EH (cell line): Measurements from ENCODE around the gene IFI27L1.

ENCODE experiments used
- DNase-seq: peaks from one replicate; pipeline ENCODE4 v3.0.0-alpha.2; 2015; ENCODE audit warnings: low read depth

The IFI27L1 gene

DNA sequence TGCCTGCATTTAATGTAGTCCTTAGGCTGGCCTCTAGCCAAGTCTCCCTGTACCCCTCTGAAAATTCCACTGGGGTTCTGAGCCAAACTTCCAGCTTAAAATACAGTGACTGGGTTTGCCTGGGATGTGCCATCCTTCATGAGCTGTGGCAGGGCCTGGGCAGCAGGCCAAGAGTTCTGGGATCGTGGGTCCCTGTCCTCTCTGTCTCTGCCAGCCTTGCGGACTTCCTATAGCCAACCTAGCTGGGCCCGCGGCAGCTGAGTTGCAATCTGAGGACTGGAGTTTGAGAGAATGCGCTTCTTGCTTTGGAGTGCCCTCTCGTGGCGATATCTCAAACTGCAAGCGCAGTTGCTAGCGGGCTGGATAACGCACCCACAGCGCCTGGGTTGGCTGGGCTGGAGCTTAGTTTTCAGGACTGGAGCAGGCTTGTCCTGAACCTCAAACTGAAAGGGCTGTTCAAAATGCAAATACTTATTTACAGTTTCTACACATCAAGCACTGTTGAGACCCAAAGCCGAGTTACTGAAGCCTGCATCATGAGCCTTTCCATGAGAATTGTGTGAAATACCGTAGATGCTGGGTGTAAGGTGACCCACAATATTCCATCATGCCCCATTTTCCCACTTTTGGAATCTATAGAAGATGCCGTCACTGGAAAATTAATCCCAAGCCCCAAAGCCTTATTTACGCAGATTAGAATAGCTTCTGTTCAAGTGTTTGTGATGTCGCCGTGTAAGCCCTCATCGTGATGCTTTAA, 55.6 kb downstream of the IFI27L1 start:
- DNase-seq = peak; percentile 86

DNA sequence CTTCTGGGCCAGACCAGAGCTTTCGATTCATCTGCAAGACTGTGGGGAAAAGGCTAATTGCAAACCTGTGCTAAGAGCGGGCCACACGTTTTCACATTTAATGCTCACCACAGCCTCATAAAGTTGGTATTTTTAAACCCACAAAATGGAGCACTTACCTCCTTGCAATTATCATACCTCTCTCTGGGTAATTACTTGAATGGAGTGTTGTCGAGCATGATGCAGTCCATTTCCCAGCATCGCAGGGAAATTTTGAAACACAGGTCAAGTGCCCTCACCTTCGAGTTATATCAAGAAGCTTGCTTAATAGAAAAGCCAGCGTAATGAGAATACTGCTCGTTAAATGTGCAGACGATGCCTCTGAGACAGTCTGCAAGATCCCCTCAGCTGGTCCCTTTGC, 57.1 kb downstream of the IFI27L1 start:
- DNase-seq = no peak

DNA sequence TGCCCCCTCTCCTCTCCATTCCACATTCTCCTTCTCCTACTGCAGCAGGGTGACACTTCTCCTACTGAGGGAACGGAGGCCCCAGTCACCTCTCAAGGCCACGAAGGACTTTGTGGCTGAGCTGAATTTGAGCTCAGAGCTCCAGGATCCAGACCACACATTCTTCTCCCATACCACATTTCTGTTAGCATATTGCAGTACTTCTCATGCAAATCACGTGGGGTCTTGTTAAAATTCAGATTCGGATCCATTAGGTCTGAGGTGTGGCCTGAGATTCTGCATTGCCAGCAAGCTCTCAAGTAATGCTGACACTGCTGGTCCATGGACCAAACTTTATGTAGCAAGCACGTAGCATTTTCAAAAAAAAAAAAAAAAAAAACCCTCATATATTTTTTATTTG, 57.9 kb downstream of the IFI27L1 start:
- no peak for DNase-seq

DNA sequence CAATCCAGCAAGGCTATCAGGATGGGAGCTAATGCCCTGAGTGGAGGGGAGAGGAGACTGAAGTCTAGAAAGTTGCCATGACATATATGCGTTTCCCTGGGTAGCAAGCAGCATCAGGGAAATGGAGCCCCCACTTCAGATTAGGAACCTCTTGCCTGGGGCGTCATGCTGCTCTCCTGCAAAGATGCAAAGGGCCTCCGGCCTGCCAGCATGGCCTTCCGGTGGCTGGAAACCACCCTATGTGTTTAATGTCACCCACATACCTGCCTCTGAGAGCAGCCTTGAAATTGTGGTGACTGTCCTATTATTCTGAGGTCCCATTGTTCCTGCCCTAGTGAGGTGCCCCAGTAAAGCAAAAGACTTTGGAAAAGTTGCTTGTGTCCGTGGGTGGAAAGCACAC, 58.3 kb downstream of the IFI27L1 start:
- DNase-seq = no peak

DNA sequence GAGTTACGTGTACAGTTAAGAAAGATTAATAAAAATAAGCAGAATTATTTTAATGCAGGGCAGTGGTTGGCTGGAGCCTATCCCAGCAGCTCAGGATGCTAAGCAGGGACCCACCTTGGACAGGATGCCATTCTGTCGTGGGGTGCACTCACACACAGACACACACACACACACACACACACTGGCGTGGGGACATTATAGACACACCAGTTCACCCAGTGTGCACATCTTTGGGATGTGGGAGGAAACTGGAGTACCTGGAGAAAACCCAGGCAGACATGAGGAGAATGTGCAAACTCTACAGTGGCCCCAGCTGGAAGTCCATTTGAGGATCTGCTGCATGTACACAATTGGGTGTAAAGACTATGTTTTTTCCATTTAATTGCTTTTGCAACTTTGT, 61.1 kb downstream of the IFI27L1 start:
- DNase-seq = no peak

DNA sequence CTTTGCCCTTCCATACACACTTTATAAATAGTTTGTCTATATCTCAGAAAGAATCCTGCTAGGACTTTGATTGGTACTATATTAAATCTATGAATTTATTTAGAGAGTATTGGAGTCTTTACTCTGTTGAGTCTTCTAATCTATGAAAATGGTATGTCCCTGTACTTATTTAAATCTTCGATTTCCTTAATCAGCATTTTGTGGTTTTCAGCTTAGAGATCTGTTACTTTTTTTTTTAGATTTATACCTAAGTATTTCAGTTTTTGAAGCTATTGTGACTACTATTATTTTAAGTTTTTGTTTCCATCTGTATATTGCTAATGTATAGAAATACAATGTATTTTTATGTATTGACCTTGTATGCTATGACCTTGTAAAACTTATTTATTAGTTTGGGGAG, 61.7 kb downstream of the IFI27L1 start:
- DNase-seq = no peak

DNA sequence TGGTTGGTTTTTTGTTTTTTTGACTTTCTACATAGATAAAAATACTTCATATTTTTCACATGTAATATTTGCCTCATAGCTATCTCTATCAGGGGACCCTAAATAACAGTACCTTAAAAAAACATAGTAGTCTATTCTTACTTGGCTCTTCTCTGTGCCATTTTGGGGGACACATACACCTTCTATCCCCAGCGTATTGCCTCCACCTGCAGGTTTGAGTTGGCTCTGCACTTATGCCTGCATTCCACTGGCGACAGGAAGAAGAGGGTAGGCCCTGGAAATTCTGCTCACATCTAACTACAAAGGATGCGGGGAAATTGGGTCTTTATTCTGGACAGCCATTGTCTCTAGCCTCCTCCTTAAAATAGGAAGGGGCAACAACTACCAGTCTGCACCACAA, 62.1 kb downstream of the IFI27L1 start:
- no peak for DNase-seq

DNA sequence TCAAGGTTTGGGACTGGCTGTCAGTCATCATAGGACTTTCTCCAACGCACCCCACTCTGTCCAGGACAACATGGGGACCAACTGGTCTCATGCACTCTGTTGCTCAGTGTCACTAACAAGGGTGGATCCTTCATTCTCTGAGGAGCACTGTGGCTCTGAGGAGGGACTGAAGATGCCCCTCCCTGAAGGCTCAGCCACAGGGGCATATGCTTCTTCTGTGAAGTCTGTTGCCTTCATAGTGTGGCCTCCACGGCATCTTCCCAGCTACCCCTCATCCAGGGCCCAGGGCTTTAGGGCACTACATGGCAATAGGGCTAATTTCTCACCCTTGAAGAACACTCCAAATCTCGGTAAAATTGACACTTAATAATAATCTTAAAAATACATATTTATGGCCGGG, 62.6 kb downstream of the IFI27L1 start:
- DNase-seq = no peak

DNA sequence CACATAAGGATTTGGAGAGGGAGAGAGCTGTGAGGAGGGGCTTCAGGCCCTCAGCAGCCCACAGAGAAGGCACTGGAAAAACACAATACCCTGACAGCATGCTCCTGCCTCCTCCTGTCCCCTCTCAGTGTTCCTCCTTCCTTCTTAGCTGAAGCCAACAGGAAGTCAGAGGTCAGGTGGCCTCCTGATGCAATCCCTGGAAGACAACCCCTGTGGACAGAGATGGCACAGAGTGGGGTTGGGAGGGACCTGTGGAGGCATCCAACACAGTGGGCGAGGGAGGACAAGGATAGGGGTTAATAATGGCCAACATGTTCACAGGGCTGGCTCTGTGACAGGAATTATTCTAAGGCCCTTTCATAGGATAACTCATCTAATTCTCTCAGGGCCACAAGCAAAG, 63.7 kb downstream of the IFI27L1 start:
- no peak for DNase-seq

DNA sequence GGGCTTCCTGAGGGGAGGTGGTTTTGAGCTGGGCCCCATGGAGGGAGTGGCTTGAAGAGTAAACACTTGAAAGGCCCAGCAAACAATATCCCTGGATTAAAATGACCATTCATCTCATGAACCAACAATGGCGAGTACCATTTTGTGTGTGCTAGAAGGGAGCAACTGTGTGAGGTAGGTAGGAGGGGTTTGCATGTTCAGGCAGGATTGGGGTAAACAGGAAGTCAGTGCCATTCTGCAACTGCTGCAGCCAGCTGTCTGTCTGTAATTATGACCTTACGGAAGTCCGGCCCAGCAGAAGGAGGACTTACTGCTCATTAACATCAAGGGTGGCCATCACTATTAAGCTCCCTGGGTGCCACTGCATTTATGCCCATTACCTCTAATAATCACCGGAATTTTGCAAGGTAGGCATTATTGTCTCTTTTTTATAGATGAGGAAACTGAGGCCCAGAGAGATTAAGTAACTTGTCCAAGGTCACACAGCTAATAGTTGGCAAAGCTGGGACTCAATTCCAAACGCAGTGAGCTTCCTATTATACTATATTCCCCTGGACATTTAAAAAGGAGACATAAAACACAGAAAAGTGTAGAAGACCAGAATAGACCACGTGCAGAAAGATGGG, 64.9 kb downstream of the IFI27L1 start:
- DNase-seq = no peak
